H1 (cell line): ENCODE data around the gene TAS2R40. TPM values are rescaled to one million over a fixed set of nuclear protein-coding genes. Genes with fewer than 3 reads are reported as not detected.

ENCODE experiments used
- CTCF ChIA-PET: fragments of 300-600 bp; sonication (Branson Sonifier 250); formaldehyde crosslinking; loops from one replicate; lab custom pipeline; 2021; ENCODE audit not compliant: partially characterized antibody; lab: Charles Lee
- POLR2A ChIA-PET: fragments of 300-600 bp; sonication (Branson Sonifier 250); formaldehyde crosslinking; loops from one replicate; lab custom pipeline; 2021; ENCODE audit warnings: inconsistent platforms; ENCODE audit not compliant: partially characterized antibody; lab: Charles Lee
- DNase-seq, 2 experiments: peaks; one replicate each; pipeline versions ENCODE4 v3.0.0 to v3.0.0-alpha.2; 2010 to 2022; ENCODE audit warnings: low spot score in 2 of 2, low read depth in 1 of 2, mixed read lengths in 1 of 2
- FAIRE-seq: peaks from 2 replicates; lab custom pipeline; 2011; peaks lifted over from hg19 to GRCh38; lab: Jason Lieb, UNC
- H2AFZ ChIP-seq: 2 replicates; pipeline ENCODE4 v1.8.1; 2012; ENCODE audit warnings: low read length, inconsistent platforms
- H2AK5ac ChIP-seq: 2 replicates; pipeline ENCODE4 v1.6.1; 2013; ENCODE audit warnings: low read depth, low read length
- H2BK120ac ChIP-seq: replicated peaks from 2 replicates; pipeline ENCODE3; 2013; ENCODE audit warnings: low read depth, low read length, inconsistent platforms
- H2BK12ac ChIP-seq: 2 replicates; pipeline ENCODE4 v1.6.1; 2013; ENCODE audit warnings: low read depth, low read length
- H2BK15ac ChIP-seq: 2 replicates; pipeline ENCODE4 v1.6.1; 2013; ENCODE audit warnings: low read length
- H2BK20ac ChIP-seq: 2 replicates; pipeline ENCODE4 v1.6.1; 2013; ENCODE audit warnings: low read length
- H2BK5ac ChIP-seq: 2 replicates; pipeline ENCODE4 v1.6.1; 2013; ENCODE audit warnings: low read depth, low read length
- H3K14ac ChIP-seq: 2 replicates; pipeline ENCODE4 v1.6.1; 2013; ENCODE audit warnings: inconsistent platforms; ENCODE audit not compliant: insufficient read length
- H3K18ac ChIP-seq: 2 replicates; pipeline ENCODE4 v1.6.1; 2013; ENCODE audit warnings: low read length; ENCODE audit errors: extremely low read depth
- H3K23ac ChIP-seq: 2 replicates; pipeline ENCODE4 v1.6.1; 2013; ENCODE audit warnings: inconsistent platforms; ENCODE audit not compliant: insufficient read length
- H3K23me2 ChIP-seq: 2 replicates; pipeline ENCODE4 v1.6.1; 2013; ENCODE audit warnings: low read depth, low read length
- H3K27ac ChIP-seq: 2 replicates; pipeline ENCODE4 v1.6.1; 2011; ENCODE audit warnings: low read depth, low read length, inconsistent platforms
- H3K27me3 ChIP-seq, 4 experiments: replicated peaks in 1 of 4; 1 replicate in 1 of 4; 2 replicates in 3 of 4; pipeline versions ENCODE4 v1.6.1 to v1.8.1; 2011 to 2013; ENCODE audit warnings: low read length in 3 of 4, mild to moderate bottlenecking in 3 of 4, inconsistent platforms in 2 of 4, mixed read lengths in 2 of 4, moderate library complexity in 1 of 4; ENCODE audit not compliant: control insufficient read depth in 3 of 4, insufficient read depth in 3 of 4; ENCODE audit errors: extremely low read depth in 1 of 4
- H3K36me3 ChIP-seq, 4 experiments: 2 replicates each; pipeline versions ENCODE4 v1.6.1 to v1.8.1; 2011 to 2013; ENCODE audit warnings: mild to moderate bottlenecking in 4 of 4, low read length in 3 of 4, moderate library complexity in 2 of 4, control low read depth in 1 of 4, inconsistent platforms in 1 of 4; ENCODE audit not compliant: insufficient read depth in 4 of 4, control insufficient read depth in 2 of 4
- H3K4ac ChIP-seq: replicated peaks from 2 replicates; pipeline ENCODE3; 2013; ENCODE audit warnings: low read length, low read depth, mixed read lengths, inconsistent platforms; ENCODE audit not compliant: insufficient read length
- H3K4me1 ChIP-seq, 4 experiments: replicated peaks in 1 of 4; 1 replicate in 1 of 4; 2 replicates in 3 of 4; pipeline versions ENCODE4 v1.6.1 to v1.8.1; 2011 to 2013; ENCODE audit warnings: low read length in 3 of 4, inconsistent platforms in 2 of 4, mixed read lengths in 1 of 4; ENCODE audit not compliant: insufficient read depth in 4 of 4, control insufficient read depth in 3 of 4
- H3K4me2 ChIP-seq, 2 experiments: 2 replicates each; pipeline versions ENCODE4 v1.6.1 to v1.8.1; 2011 to 2013; ENCODE audit warnings: low read depth in 2 of 2, low read length in 2 of 2, control low read depth in 1 of 2, inconsistent platforms in 1 of 2, mild to moderate bottlenecking in 1 of 2; ENCODE audit not compliant: insufficient read depth in 1 of 2
- H3K4me3 ChIP-seq, 4 experiments: fragments of 200-600, 300-600 bp in 1 of 4; sonication (generic), shearing (Covaris generic), sonication (Bioruptor Twin) in 1 of 4; 2 replicates each; pipeline versions ENCODE4 v1.5.1 to v1.8.1; 2011 to 2016; ENCODE audit warnings: low read length in 4 of 4, low read depth in 3 of 4, control low read depth in 2 of 4, inconsistent platforms in 2 of 4, mild to moderate bottlenecking in 2 of 4, mixed read lengths in 1 of 4, moderate library complexity in 1 of 4; ENCODE audit not compliant: insufficient read depth in 2 of 4; ENCODE audit errors: extremely low read depth in 1 of 4
- H3K56ac ChIP-seq: replicated peaks from 2 replicates; pipeline ENCODE3; 2013; ENCODE audit warnings: low read depth, mild to moderate bottlenecking, mixed read lengths, low read length, inconsistent platforms; ENCODE audit not compliant: insufficient read length
- H3K79me1 ChIP-seq: 2 replicates; pipeline ENCODE4 v1.6.1; 2013; ENCODE audit warnings: low read depth, low read length, control low read depth
- H3K79me2 ChIP-seq, 2 experiments: 2 replicates each; pipeline versions ENCODE4 v1.6.1 to v1.8.1; 2012 to 2013; ENCODE audit warnings: low read length in 2 of 2, mild to moderate bottlenecking in 2 of 2, inconsistent platforms in 1 of 2; ENCODE audit not compliant: insufficient read depth in 2 of 2, control insufficient read depth in 1 of 2
- H3K9ac ChIP-seq, 4 experiments: replicated peaks in 1 of 4; 1 replicate in 1 of 4; 2 replicates in 3 of 4; pipeline versions ENCODE4 v1.6.1 to v1.8.1; 2011 to 2013; ENCODE audit warnings: low read depth in 3 of 4, low read length in 3 of 4, control low read depth in 2 of 4, mild to moderate bottlenecking in 2 of 4, moderate library complexity in 2 of 4, inconsistent platforms in 1 of 4; ENCODE audit errors: extremely low read depth in 1 of 4
- H3K9me3 ChIP-seq, 2 experiments: 2 replicates each; pipeline versions ENCODE4 v1.6.1 to v1.8.1; 2012 to 2013; ENCODE audit warnings: mild to moderate bottlenecking in 2 of 2, moderate library complexity in 2 of 2, control low read depth in 1 of 2, inconsistent platforms in 1 of 2, low read depth in 1 of 2, low read length in 1 of 2, mixed read lengths in 1 of 2; ENCODE audit not compliant: insufficient read depth in 2 of 2
- H4K20me1 ChIP-seq, 2 experiments: replicated peaks in 1 of 2; 2 replicates each; pipeline versions ENCODE3 to v1.8.1; 2011 to 2013; ENCODE audit warnings: inconsistent platforms in 2 of 2, low read length in 2 of 2, mild to moderate bottlenecking in 1 of 2; ENCODE audit not compliant: insufficient read depth in 2 of 2, control insufficient read depth in 1 of 2
- H4K5ac ChIP-seq: 2 replicates; pipeline ENCODE4 v1.6.1; 2013; ENCODE audit warnings: low read length, low read depth, mixed read lengths, inconsistent platforms; ENCODE audit not compliant: insufficient read length
- H4K8ac ChIP-seq: 2 replicates; pipeline ENCODE4 v1.8.0; 2013; ENCODE audit warnings: mild to moderate bottlenecking, moderate library complexity, low read length, inconsistent platforms; ENCODE audit not compliant: insufficient read depth; ENCODE audit errors: extremely low read depth
- H4K91ac ChIP-seq: replicated peaks from 2 replicates; pipeline ENCODE3; 2013; ENCODE audit warnings: low read length, mixed read lengths, inconsistent platforms; ENCODE audit not compliant: insufficient read length
- EP300 ChIP-seq, 2 experiments: IDR thresholded peaks; 1 replicate in 1 of 2; 2 replicates in 1 of 2; pipeline ENCODE4 v1.6.1; 2011 to 2012; ENCODE audit warnings: low read depth in 2 of 2, low read length in 2 of 2, mild to moderate bottlenecking in 2 of 2, borderline replicate concordance in 1 of 2, inconsistent platforms in 1 of 2, moderate library complexity in 1 of 2
- NRF1 ChIP-seq: IDR thresholded peaks from 2 replicates; pipeline ENCODE4 v1.6.1; 2011; ENCODE audit warnings: mild to moderate bottlenecking, low read depth, low read length, improper control_type of control experiment
- RXRA ChIP-seq: IDR thresholded peaks from 2 replicates; pipeline ENCODE4 v1.6.1; 2011; ENCODE audit warnings: low read depth, mild to moderate bottlenecking, low read length, moderate library complexity; ENCODE audit not compliant: insufficient read depth
- WGBS, 2 experiments: shearing (Covaris generic) in 1 of 2; methylation state at CpG; one replicate each; pipeline versions ENCODE4 v1.1.6 to v1.1.7; 2013 to 2015; ENCODE audit warnings: low lambda C conversion rate in 2 of 2, mixed read lengths in 2 of 2, inconsistent platforms in 1 of 2, low coverage in 1 of 2, missing lambda C conversion rate in 1 of 2; ENCODE audit not compliant: insufficient replicate concordance in 2 of 2, insufficient coverage in 1 of 2, insufficient read length in 1 of 2; ENCODE audit errors: extremely low coverage in 1 of 2, missing lambda C conversion rate in 1 of 2; 5-methylcytosine and 5-hydroxymethylcytosine counted together
- polyA plus RNA-seq, 7 experiments: library from polyadenylated mRNA; depleted of rRNA in 3 of 7; stranded (reverse) in 5 of 7; unstranded in 2 of 7; fragments of >200 nt in 5 of 7; fragments of 200-250 nt in 2 of 7; gene quantifications; 1 replicate in 5 of 7; 2 replicates in 1 of 7; 4 replicates in 1 of 7; pipeline versions ENCODE4 v1.2.1 to v1.2.3, GENCODE V29; 2011 to 2013; ENCODE audit warnings: missing spikeins in 2 of 7, mixed read lengths in 2 of 7
- total RNA-seq: library from RNA; stranded (reverse); fragmentation: NEBNext Ultra II Directional; extraction: Animal tissue kit (Norgen Biotek cat#: 25700); gene quantifications from 2 replicates; pipeline ENCODE4 v1.2.1, GENCODE V29; 2021

TAS2R40 gene
- total and polyA plus RNA-seq, 2 of the 8 experiments (the other 6 are each of a cell fraction or from before 2014, with no cell fraction given), result not detected

DNA sequence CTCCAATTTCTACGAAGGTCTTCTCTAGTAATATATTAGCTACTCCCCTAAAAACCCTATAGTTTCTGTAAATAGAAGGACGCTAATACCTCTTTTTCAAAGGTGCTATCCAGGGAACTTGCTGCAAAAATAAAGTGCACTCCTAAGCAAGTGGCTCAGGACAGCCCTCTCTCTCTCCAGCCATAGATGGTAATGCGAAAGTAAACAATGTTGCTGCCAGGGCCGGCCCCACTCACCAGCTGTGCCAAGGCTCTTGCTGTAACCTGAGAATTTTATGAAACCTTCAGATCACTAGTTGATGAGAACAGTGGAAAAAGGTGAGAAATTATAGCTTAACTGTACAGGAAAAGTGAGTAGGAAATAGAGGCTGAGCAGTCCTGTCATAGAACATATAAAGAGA lies 49.5 kb upstream of the TAS2R40 start:
- H3K4me2 ChIP-seq, result no peak overlapping the region
- H2AFZ ChIP-seq, result no peak overlapping the region

More for the DNA sequence above, 49.5 kb upstream of the TAS2R40 start:
- Histone ChIP-seq H3K4me1 (no peaks in the 10 kb centered on the region), H2BK5ac (no peak overlapping the region), H4K5ac (no peak overlapping the region), H3K4ac (no peak overlapping the region), H2BK15ac (no peak overlapping the region), H3K18ac (no peak overlapping the region), H4K20me1 (no peaks in the 10 kb centered on the region), H3K23me2 (no peaks in the 10 kb centered on the region), H2BK120ac (no peak overlapping the region), H3K79me1 (no peaks in the 10 kb centered on the region), H2BK12ac (no peak overlapping the region), H2AK5ac (no peak overlapping the region), H3K23ac (no peak overlapping the region), H2BK20ac (no peak overlapping the region), H3K9me3 (no peaks in the 10 kb centered on the region), H3K27ac (no peak overlapping the region), H3K14ac (no peak overlapping the region), H3K56ac (no peak overlapping the region), H3K36me3 (no peaks in the 10 kb centered on the region), H3K4me3 (no peak overlapping the region), H3K9ac (no peak overlapping the region), H4K91ac (no peak overlapping the region), H4K8ac (no peak overlapping the region), H3K79me2 (no peaks in the 10 kb centered on the region), H3K27me3 (no peaks in the 10 kb centered on the region)
- DNase-seq (no peak), FAIRE-seq (no peak)
- ChIA-PET CTCF (interaction anchor here (0.6 to 2.7 kb wide), 3 partner anchors 161 to 170 kb away, joined by 3 to 11 read pairs (median 3); no protein-coding TSS in a partner anchor), POLR2A (no interaction called here)
- TF ChIP-seq NRF1 (no peak), EP300 (IDR thresholded peaks at IDR 0.05; ENCODE audit: borderline replicate concordance in 1 of 2, low read depth in 2 of 2, low read length in 2 of 2) (no peak), RXRA (no peak)
- WGBS, 2 experiments, result 82% methylated on average over 4 of the region's 4 CpGs; no CpG with 5 or more reads in 1 of the 2 experiments
